ENCODE data around the gene MUC4. TPM values are rescaled to one million over a fixed set of nuclear protein-coding genes. Genes with fewer than 3 reads are reported as not detected.
A peak's percentile ranks its signal among the peaks of the same experiment; 100 is the strongest.

The MUC4 gene
- total RNA-seq, 1 donor from 2014 or later, result not detected

DNA sequence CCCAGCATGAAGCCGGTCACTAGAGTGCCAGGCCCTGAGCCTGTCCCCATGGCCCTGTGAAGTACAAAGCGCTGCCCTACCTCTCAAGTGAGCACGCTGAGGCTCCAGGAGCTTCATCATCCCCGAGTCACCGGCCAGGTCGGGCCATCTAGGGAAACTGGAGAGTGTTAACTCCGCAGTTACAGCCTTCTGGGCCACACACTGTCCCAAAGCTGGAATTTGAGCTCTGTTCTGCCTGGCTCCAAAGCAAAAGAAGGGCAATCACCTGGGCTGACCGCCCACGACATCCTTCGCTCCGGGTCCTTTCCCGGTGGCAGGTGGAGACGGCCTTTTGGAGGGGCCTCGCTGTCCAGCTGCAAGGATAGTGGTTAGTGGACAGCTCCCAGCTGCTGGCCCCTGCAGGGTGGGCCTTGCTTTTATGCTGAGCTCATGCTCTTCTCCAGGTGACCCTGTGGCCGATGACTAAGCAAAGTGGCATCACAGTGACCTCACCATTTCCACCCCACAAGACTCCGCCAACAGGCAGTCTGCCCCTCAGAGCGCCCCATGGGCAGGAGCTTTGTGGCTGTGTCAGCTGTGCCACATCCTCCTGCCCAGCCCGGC is 3.5 kb upstream of the MUC4 start:
- Histone ChIP-seq H3K27ac (no peak overlapping the region), H4K20me1 (ENCODE audit: low read depth) (no peaks in the 10 kb centered on the region), H3K4me3 (no peak overlapping the region), H3K4me1 (peaks cover 11% of the 10 kb centered on the region), H3F3A (ENCODE audit: low read depth) (peaks cover 6% of the 10 kb centered on the region), H3K9me3 (ENCODE audit: low read depth) (no peaks in the 10 kb centered on the region), H2AFZ (replicated peaks) (no peak overlapping the region), H3K36me3 (no peaks in the 10 kb centered on the region), H3K9ac (no peak overlapping the region), H3K4me2 (no peak overlapping the region), H3K27me3 (no peaks in the 10 kb centered on the region), H3K79me2 (ENCODE audit: low read depth) (no peaks in the 10 kb centered on the region)
- peak; percentile 9 for DNase-seq (ENCODE audit: low spot score)
- TF ChIP-seq, protein P1, sequence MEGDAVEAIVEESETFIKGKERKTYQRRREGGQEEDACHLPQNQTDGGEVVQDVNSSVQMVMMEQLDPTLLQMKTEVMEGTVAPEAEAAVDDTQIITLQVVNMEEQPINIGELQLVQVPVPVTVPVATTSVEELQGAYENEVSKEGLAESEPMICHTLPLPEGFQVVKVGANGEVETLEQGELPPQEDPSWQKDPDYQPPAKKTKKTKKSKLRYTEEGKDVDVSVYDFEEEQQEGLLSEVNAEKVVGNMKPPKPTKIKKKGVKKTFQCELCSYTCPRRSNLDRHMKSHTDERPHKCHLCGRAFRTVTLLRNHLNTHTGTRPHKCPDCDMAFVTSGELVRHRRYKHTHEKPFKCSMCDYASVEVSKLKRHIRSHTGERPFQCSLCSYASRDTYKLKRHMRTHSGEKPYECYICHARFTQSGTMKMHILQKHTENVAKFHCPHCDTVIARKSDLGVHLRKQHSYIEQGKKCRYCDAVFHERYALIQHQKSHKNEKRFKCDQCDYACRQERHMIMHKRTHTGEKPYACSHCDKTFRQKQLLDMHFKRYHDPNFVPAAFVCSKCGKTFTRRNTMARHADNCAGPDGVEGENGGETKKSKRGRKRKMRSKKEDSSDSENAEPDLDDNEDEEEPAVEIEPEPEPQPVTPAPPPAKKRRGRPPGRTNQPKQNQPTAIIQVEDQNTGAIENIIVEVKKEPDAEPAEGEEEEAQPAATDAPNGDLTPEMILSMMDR (IDR thresholded peaks at IDR 0.05), result no peak
- TF ChIP-seq EZH2 (IDR thresholded peaks at IDR 0.05), result no peak
- Mint-ChIP-seq H3K4me1 (peaks cover 6% of the 10 kb centered on the region), H3K9me3 (no peaks in the 10 kb centered on the region), H3K27me3 (ENCODE audit: insufficient read depth, low read depth) (peaks cover 9% of the 10 kb centered on the region), H3K36me3 (no peaks in the 10 kb centered on the region), H3K4me3 (no peak overlapping the region), H3K27ac (no peak overlapping the region)

DNA sequence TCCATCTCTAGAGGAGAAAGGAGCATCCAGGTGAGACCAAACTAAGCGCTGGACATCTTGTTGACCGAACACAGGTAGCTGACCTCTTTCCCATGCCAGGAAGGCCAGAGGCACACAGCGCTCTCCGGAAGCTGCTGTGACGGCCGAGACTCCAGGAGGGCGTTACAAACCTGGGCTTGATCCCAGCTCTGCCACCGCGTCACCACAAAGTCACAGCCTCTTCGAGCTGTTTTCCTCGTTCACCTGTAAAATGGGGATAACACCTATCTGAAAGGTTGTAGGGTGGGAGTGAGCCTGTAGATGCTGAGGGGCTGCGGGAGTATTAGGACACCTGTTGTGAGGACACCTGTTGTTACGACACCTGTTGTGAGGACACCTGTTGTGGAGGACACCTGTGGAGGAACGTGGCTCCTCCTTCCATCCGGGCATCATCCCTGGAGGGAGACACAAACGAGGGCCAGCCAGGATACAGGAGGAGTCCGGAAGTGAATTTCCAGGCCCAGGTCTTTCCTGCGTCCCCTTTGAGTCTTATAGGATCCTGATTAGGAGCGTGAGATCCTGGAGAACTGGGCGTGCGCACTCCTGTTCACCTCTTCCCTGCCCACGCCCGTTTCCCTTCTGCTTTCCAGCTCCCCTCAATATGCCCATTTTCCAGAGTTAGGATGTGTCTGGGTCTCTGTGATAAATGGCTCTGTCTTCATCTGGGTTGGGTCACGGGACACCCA is 2.3 kb upstream of the MUC4 start:
- H3K27ac ChIP-seq, result no peak overlapping the region
- no peaks in the 10 kb centered on the region for H3K36me3 Mint-ChIP-seq
- no peak for DNase-seq (ENCODE audit: low spot score)
- TF ChIP-seq EZH2 (IDR thresholded peaks at IDR 0.05) (no peak), EZH2phosphoT487 (IDR thresholded peaks at IDR 0.05) (no peak)
- TF ChIP-seq, protein P1 (IDR thresholded peaks at IDR 0.05), result no peak
- no peaks in the 10 kb centered on the region for H3K36me3 ChIP-seq
- H3K4me1 ChIP-seq, result peaks cover 15% of the 10 kb centered on the region
- H3K27ac Mint-ChIP-seq, result peak overlapping the region; percentile 5
- no peaks in the 10 kb centered on the region for H4K20me1 ChIP-seq (ENCODE audit: low read depth)
- H3K4me3 ChIP-seq, result no peak overlapping the region
- no peak overlapping the region for H3K4me2 ChIP-seq
- H3K4me1 Mint-ChIP-seq, result peaks cover 16% of the 10 kb centered on the region
- H3K4me3 Mint-ChIP-seq, result no peak overlapping the region
- H3K27me3 Mint-ChIP-seq (ENCODE audit: insufficient read depth, low read depth), result peaks cover 12% of the 10 kb centered on the region
- no peak overlapping the region for H3K9ac ChIP-seq
- peaks cover 2% of the 10 kb centered on the region for H3K9me3 Mint-ChIP-seq
- no peaks in the 10 kb centered on the region for H3K9me3 ChIP-seq (ENCODE audit: low read depth)
- H3K79me2 ChIP-seq (ENCODE audit: low read depth), result no peaks in the 10 kb centered on the region
- H2AFZ ChIP-seq (replicated peaks), result no peak overlapping the region
- H3K27me3 ChIP-seq, result no peaks in the 10 kb centered on the region
- peaks cover 6% of the 10 kb centered on the region for H3F3A ChIP-seq (ENCODE audit: low read depth)

DNA sequence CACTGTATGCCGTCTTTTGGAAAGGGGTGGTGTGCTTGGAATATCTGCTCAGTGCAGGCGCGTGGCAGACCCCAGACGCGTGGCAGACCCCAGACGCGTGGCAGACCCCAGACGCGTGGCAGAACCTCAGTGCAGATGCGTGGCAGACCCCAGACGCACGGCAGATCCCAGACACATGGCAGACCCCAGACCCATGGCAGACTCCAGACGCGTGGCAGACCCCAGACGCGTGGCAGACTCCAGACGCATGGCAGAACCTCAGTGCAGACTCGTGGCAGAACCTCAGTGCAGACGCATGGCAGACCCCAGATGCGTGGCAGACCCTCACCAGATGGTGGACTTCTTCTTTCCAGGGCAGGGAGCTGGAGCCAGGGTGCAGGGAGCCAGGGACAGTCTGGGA is 637 bp upstream of the MUC4 start:
- no peak for TF ChIP-seq EZH2 (IDR thresholded peaks at IDR 0.05)
- TF ChIP-seq, protein P1 (IDR thresholded peaks at IDR 0.05), result no peak
- TF ChIP-seq EZH2phosphoT487 (IDR thresholded peaks at IDR 0.05), result no peak
- Histone ChIP-seq H3K36me3 (no peaks in the 10 kb centered on the region), H3K4me2 (no peak overlapping the region), H2AFZ (replicated peaks) (no peak overlapping the region), H3K9ac (no peak overlapping the region), H3K27me3 (no peaks in the 10 kb centered on the region), H3K4me3 (no peak overlapping the region), H3K27ac (no peak overlapping the region), H3K9me3 (ENCODE audit: low read depth) (no peaks in the 10 kb centered on the region), H3K4me1 (peaks cover 18% of the 10 kb centered on the region), H3K79me2 (ENCODE audit: low read depth) (no peaks in the 10 kb centered on the region), H4K20me1 (ENCODE audit: low read depth) (no peaks in the 10 kb centered on the region), H3F3A (ENCODE audit: low read depth) (peaks cover 6% of the 10 kb centered on the region)
- Mint-ChIP-seq H3K4me1 (peaks cover 22% of the 10 kb centered on the region), H3K36me3 (no peaks in the 10 kb centered on the region), H3K27ac (no peak overlapping the region), H3K27me3 (ENCODE audit: insufficient read depth, low read depth) (peaks cover 14% of the 10 kb centered on the region), H3K4me3 (peak overlapping the region; percentile 38), H3K9me3 (peaks cover 2% of the 10 kb centered on the region)
- no peak for DNase-seq (ENCODE audit: low spot score)

All from neural progenitor cell (in vitro differentiated cells).